ENCODE data around the gene MKLN1.
"Not testable (repeated sequence)": the region's sequence is repeated elsewhere in the genome, so short reads cannot be mapped to it uniquely, and the experiment has no call there.

The MKLN1 gene

GRCh38 chr7:131404226-131404911, 76.7 kb downstream of the MKLN1 start:
- DNase-seq, result no peak

DNA sequence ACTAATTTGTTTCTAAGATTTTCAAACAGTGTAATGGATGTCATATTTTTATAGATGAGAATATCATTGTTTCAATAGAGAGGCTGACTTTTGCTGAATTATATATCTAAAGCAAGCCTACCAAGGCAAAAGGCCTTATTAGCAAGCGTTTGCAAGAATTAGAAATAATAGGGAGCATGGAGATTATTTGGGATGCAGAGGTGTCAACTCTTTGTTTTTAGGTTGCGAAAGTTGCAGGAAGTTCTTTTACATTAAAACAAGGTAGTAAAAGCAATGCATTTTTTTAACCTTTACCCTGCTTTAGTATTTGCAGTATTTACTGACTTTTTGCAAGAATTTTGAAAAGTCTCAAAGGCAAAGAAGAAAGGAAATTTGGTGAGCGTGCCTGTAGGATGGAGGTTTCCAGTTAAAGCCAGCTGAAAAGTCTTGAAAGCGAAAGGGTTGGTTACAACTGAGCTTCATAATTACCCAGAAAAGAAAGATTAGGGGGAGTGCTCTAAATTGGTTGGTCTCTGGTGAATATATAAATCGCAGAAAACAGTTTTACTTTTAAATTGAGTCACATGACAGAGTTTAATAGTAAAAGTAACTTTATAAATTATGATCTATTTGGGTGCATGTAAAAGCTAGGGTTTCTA, 81.6 kb downstream of the MKLN1 start:
- DNase-seq, result no peak

- no peak for DNase-seq
These were observed 84.4 kb downstream of the MKLN1 start for GRCh38 chr7:131412031-131412430.

- DNase-seq, result no peak
These were observed 86.0 kb downstream of the MKLN1 start for GRCh38 chr7:131413711-131414110.

GRCh38 chr7:131424219-131424822, 96.6 kb downstream of the MKLN1 start:
- no peak for DNase-seq

DNA sequence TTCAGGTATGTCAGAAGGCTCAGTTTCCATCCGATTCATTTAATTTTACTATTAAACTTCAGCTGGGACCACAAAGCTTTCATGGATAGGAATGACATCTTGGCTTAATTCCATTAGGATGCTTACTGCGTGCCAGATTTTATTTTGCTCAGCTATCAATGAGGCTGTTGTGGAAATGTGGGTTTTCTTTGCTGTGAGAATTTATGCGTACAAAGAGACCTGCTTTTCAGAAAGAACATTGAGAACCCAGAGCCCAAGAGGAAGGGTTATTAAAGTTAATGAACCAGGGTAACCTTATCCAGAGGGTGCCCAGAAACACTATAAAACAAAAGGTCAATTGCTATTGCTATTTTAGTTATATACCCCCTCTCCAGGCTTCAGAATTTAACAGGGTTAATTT, 98.3 kb downstream of the MKLN1 start:
- DNase-seq, result no peak

GRCh38 chr7:131430826-131431225, 103.2 kb downstream of the MKLN1 start:
- DNase-seq, result not testable (repeated sequence)

GRCh38 chr7:131431289-131431688, 103.6 kb downstream of the MKLN1 start:
- DNase-seq, result no peak

DNA sequence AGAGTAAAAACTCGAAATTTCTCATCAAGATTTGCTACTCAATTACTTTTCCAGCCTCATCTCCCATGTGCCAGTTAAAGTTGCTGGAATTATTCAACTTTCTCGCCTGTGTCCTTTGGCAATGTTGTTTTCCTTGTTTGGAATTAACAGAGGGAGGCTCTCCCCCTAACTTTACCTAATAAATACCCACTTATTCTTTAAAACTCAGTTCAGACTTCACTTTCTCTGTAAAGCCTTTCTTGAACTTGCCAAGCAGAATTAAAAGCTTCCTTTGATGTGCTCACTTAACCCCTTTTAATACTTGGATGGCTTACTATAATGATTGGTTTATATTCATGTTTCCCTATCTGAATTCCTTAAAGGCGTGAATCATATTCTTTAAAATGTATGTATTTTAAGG, 104.1 kb downstream of the MKLN1 start:
- DNase-seq, result no peak

DNA sequence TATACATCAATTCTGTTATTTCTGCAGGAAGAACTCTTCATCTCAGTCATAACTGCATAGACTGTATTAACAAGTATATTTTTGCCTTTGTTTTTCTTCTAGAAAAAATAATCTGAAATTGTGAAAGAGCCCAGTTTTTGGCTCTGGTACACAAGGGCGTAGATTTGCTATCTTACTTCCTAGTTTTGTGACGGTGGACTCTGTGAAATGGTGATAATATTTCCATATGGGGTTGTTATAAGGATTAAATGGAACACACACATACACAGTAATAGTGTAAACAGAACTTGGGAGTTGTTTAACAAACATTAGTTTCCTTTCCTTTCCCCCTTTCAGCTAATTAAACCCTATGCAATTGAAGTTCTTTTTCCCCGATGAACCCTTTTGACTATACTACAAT, 108.7 kb downstream of the MKLN1 start:
- no peak for DNase-seq

DNA sequence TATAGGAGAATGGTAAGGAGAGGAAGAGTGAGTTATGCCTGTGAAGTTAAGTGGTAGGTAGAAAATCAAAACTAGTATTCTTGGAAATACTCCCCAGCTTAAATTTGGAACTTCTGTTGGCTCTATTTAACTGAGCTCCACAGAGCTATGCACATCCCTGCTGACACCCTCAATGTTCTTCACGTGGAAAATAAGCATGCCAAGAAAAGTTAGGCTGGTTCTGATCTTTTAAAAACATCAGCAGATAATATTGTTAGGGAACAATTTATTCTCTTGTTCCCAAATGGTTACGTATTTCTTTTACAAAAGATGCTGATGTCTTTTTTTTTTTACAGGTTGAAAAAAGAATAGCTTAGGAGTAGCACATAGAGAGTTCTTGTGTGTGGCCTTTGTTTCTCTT, 111.3 kb downstream of the MKLN1 start:
- no peak for DNase-seq

DNA sequence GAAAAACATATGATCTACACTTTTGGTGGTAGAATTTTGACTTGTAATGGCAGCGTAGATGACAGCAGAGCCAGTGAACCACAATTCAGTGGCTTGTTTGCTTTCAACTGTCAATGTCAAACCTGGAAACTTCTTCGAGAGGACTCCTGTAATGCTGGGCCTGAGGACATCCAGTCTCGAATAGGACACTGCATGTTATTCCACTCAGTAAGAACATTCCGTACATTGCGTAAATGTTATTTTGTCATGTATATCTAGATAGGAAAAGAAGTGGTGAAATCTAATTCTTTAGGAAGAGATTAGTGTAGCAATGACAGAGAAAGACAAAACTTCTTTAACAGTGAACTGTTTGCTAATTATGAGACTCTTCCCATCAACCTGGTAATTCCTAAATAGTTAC, 115.8 kb downstream of the MKLN1 start:
- no peak for DNase-seq

DNA sequence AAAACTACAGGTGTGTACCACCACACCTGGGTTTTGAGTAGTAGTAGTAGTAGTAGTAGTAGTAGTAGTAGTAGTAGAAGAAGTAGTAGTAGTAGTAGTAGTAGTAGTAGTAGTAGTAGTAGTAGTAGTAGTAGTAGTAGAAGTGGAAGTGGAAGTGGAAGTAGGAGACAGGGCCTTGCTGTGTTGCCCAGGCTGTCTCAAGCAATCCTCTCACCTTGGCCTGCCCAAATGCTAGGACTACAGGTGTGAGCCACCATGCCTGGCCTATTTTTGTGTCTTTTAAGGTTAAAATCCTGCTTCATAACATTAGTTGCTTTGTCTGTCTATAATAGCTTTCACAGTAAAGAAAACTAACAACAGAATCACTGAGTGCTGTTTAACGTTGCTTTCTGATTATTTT, 117.0 kb downstream of the MKLN1 start:
- no peak for DNase-seq

- DNase-seq, result no peak
These were observed 121.8 kb downstream of the MKLN1 start for GRCh38 chr7:131449373-131449902.

DNA sequence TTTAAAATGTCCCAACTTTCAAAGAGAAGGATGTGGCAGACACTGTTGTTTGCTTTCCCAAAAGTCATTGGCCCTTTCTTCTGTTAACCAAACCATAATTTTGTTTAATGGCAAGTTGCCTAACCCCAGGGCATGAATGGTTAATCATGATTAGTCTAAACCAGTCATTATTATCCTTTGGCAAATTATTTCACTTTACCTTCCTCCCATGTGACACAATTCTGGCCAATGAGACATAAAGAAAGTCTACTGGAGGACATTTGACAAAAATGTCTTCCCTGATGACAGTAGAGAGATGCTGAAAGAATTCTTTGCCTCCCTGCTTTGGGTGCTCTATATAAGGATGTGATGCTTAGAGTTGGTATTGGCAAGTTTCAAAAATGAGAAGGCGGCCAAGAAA, 126.8 kb downstream of the MKLN1 start:
- DNase-seq, result no peak

- no peak for DNase-seq
These were observed 127.3 kb downstream of the MKLN1 start for GRCh38 chr7:131455001-131455400.

DNA sequence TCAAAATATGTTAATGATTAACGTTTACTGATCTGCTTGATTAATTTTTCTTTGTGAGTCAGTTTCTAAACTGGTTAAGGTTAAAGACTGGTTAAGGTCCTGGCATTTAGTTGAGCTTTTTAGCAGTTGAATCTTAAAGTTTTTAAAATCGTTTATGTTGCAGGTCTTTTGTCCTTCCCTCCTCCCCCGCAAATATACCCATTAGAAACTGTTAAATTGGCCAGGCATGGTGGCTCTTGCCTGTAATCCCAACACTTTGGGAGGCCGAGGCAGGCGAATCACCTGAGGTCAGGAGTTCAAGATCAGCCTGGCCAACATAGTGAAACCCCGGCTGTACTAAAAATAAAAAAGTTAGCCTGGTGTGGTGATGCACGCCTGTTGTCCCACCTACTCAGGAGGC, 127.9 kb downstream of the MKLN1 start:
- no peak for DNase-seq

- DNase-seq, result no peak
These were observed 128.7 kb downstream of the MKLN1 start for GRCh38 chr7:131456338-131456737.

- no peak for DNase-seq
These were observed 131.6 kb downstream of the MKLN1 start for GRCh38 chr7:131459256-131459655.

- no peak for DNase-seq
These were observed 134.4 kb downstream of the MKLN1 start for GRCh38 chr7:131462059-131462458.

GRCh38 chr7:131462715-131463114, 135.0 kb downstream of the MKLN1 start:
- not testable (repeated sequence) for DNase-seq

- no peak for DNase-seq
These were observed 139.2 kb downstream of the MKLN1 start for GRCh38 chr7:131466735-131467365.

DNA sequence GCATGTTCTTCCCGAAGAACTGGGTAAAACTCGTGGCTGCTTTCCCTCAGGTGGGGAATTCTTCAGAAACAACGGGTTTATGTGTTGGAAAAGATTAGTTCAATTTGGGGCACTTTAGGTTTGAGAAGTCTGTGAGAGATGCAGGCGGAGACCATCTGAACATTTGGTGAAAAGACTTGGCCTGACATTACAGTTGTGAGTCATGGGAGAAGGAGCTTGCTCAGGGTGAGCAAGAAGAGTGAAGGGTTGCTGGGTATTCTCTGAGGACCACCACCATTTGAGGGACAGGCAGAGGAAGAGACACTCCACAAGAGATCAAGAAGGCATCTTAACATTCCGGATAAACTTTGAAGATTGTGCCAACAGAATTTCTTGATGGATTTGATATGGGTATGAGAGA, 140.1 kb downstream of the MKLN1 start:
- no peak for DNase-seq
